ACC112 (cell line): ENCODE measurements around the gene LEFTY1.

Experiments used
- H2AFZ ChIP-seq: fragments of 200-600 bp; sonication (generic); one replicate; pipeline ENCODE4 v1.6.0; 2017; ENCODE audit warnings: antibody characterized with exemption, low read length; ENCODE audit not compliant: unreplicated experiment
- H3K27ac ChIP-seq: fragments of 200-600 bp; sonication (generic); 2 replicates; pipeline ENCODE4 v1.5.1; 2014; ENCODE audit warnings: low read depth, mild to moderate bottlenecking, antibody characterized with exemption, low read length, moderate library complexity
- H3K27me3 ChIP-seq: fragments of 200-600 bp; sonication (generic); 2 replicates; pipeline ENCODE4 v1.6.1; 2014; ENCODE audit warnings: mild to moderate bottlenecking, antibody characterized with exemption, low read length, moderate library complexity, mixed read lengths; ENCODE audit not compliant: insufficient read depth
- H3K36me3 ChIP-seq: fragments of 200-600 bp; sonication (generic); 2 replicates; pipeline ENCODE4 v1.6.1; 2016; ENCODE audit warnings: mild to moderate bottlenecking, antibody characterized with exemption, low read length, moderate library complexity, mixed read lengths; ENCODE audit not compliant: insufficient read depth
- H3K4me1 ChIP-seq: fragments of 200-600 bp; sonication (generic); one replicate; pipeline ENCODE4 v1.6.1; 2016; ENCODE audit warnings: low read length, mixed read lengths; ENCODE audit not compliant: insufficient read depth, unreplicated experiment, control insufficient read depth
- H3K4me3 ChIP-seq: fragments of 200-600 bp; sonication (generic); 2 replicates; pipeline ENCODE4 v1.5.1; 2014; ENCODE audit warnings: mild to moderate bottlenecking, low read depth, low read length
- H3K79me2 ChIP-seq: fragments of 200-600 bp; sonication (generic); one replicate; pipeline ENCODE4 v1.6.0; 2016; ENCODE audit warnings: low read length; ENCODE audit not compliant: control insufficient read depth, unreplicated experiment, insufficient read depth

The LEFTY1 gene

GRCh38 chr1:225870911-225871310 lies 18.0 kb downstream of the LEFTY1 start:
- Histone ChIP-seq H3K4me3 (no peak overlapping the region), H2AFZ (no peak overlapping the region), H3K36me3 (0 out of 2 replicates have a peak, but pooled peaks cover 9% of the 10 kb centered on the region), H3K27ac (no peak overlapping the region), H3K79me2 (no peaks in the 10 kb centered on the region), H3K27me3 (no peaks in the 10 kb centered on the region), H3K4me1 (peaks cover 28% of the 10 kb centered on the region)

- Histone ChIP-seq H3K36me3 (0 out of 2 replicates have a peak, but pooled peaks cover 14% of the 10 kb centered on the region), H3K27me3 (no peaks in the 10 kb centered on the region), H3K27ac (no peak overlapping the region), H3K4me1 (peaks cover 39% of the 10 kb centered on the region), H3K79me2 (no peaks in the 10 kb centered on the region), H3K4me3 (no peak overlapping the region), H2AFZ (no peak overlapping the region)
Measured at GRCh38 chr1:225868631-225869330, 20.2 kb downstream of the LEFTY1 start.

GRCh38 chr1:225866981-225867380 lies 22.0 kb downstream of the LEFTY1 start:
- Histone ChIP-seq H3K27me3 (no peaks in the 10 kb centered on the region), H3K4me3 (no peak overlapping the region), H3K4me1 (peaks cover 41% of the 10 kb centered on the region)

GRCh38 chr1:225866061-225866837 lies 22.7 kb downstream of the LEFTY1 start:
- H3K27ac ChIP-seq, result peak overlapping the region; percentile 48; the same call in 1 of the 2 replicates
- no peak overlapping the region for H2AFZ ChIP-seq
- H3K36me3 ChIP-seq, result peaks cover 25% of the 10 kb centered on the region; the same call in 1 of the 2 replicates
- H3K27me3 ChIP-seq, result no peaks in the 10 kb centered on the region
- no peaks in the 10 kb centered on the region for H3K79me2 ChIP-seq
- no peak overlapping the region for H3K4me3 ChIP-seq
- peaks cover 33% of the 10 kb centered on the region for H3K4me1 ChIP-seq

More at GRCh38 chr1:225866981-225867380, 22.0 kb downstream of the LEFTY1 start:
- no peaks in the 10 kb centered on the region for H3K79me2 ChIP-seq
- no peak overlapping the region for H2AFZ ChIP-seq
- H3K27ac ChIP-seq, result no peak overlapping the region
- H3K36me3 ChIP-seq, result 0 out of 2 replicates have a peak, but pooled peaks cover 18% of the 10 kb centered on the region

GRCh38 chr1:225865514-225865913 lies 23.4 kb downstream of the LEFTY1 start:
- H3K4me3 ChIP-seq, result no peak overlapping the region
- peak overlapping the region; percentile 48; the same call in 1 of the 2 replicates for H3K27ac ChIP-seq
- no peaks in the 10 kb centered on the region for H3K79me2 ChIP-seq

GRCh38 chr1:225863167-225863566 lies 25.8 kb downstream of the LEFTY1 start:
- no peak overlapping the region for H3K27ac ChIP-seq
- no peaks in the 10 kb centered on the region for H3K79me2 ChIP-seq
- H2AFZ ChIP-seq, result no peak overlapping the region
- H3K36me3 ChIP-seq, result peaks cover 25% of the 10 kb centered on the region; the same call in 1 of the 2 replicates
- H3K4me3 ChIP-seq, result no peak overlapping the region
- no peaks in the 10 kb centered on the region for H3K27me3 ChIP-seq
- H3K4me1 ChIP-seq, result peaks cover 26% of the 10 kb centered on the region

More at GRCh38 chr1:225865514-225865913, 23.4 kb downstream of the LEFTY1 start:
- Histone ChIP-seq H3K36me3 (peaks cover 26% of the 10 kb centered on the region; the same call in 1 of the 2 replicates), H2AFZ (no peak overlapping the region), H3K27me3 (no peaks in the 10 kb centered on the region), H3K4me1 (peaks cover 26% of the 10 kb centered on the region)

GRCh38 chr1:225862581-225862950 lies 26.4 kb downstream of the LEFTY1 start:
- Histone ChIP-seq H3K36me3 (peaks cover 25% of the 10 kb centered on the region; the same call in 1 of the 2 replicates), H3K27ac (no peak overlapping the region)

GRCh38 chr1:225861834-225862580 lies 26.9 kb downstream of the LEFTY1 start:
- H3K4me1 ChIP-seq, result peaks cover 25% of the 10 kb centered on the region
- no peak overlapping the region for H3K4me3 ChIP-seq
- H2AFZ ChIP-seq, result no peak overlapping the region
- H3K27me3 ChIP-seq, result no peaks in the 10 kb centered on the region
- no peaks in the 10 kb centered on the region for H3K79me2 ChIP-seq
- H3K27ac ChIP-seq, result no peak overlapping the region
- H3K36me3 ChIP-seq, result peaks cover 25% of the 10 kb centered on the region; the same call in 1 of the 2 replicates

More at GRCh38 chr1:225862581-225862950, 26.4 kb downstream of the LEFTY1 start:
- H3K4me1 ChIP-seq, result peaks cover 26% of the 10 kb centered on the region
- no peaks in the 10 kb centered on the region for H3K27me3 ChIP-seq
- H2AFZ ChIP-seq, result no peak overlapping the region
- H3K4me3 ChIP-seq, result no peak overlapping the region
- no peaks in the 10 kb centered on the region for H3K79me2 ChIP-seq

- H3K27ac ChIP-seq, result no peak overlapping the region
- peaks cover 15% of the 10 kb centered on the region for H3K4me1 ChIP-seq
- no peak overlapping the region for H3K4me3 ChIP-seq
- H3K36me3 ChIP-seq, result peaks cover 25% of the 10 kb centered on the region; the same call in 1 of the 2 replicates
- no peaks in the 10 kb centered on the region for H3K27me3 ChIP-seq
- no peak overlapping the region for H2AFZ ChIP-seq
- H3K79me2 ChIP-seq, result no peaks in the 10 kb centered on the region
Measured at GRCh38 chr1:225860876-225861441, 28.0 kb downstream of the LEFTY1 start.

- H3K36me3 ChIP-seq, result peaks cover 20% of the 10 kb centered on the region; the same call in 1 of the 2 replicates
- H3K4me1 ChIP-seq, result peaks cover 9% of the 10 kb centered on the region
- H3K27ac ChIP-seq, result no peak overlapping the region
- H2AFZ ChIP-seq, result no peak overlapping the region
- no peaks in the 10 kb centered on the region for H3K27me3 ChIP-seq
- no peak overlapping the region for H3K4me3 ChIP-seq
- no peaks in the 10 kb centered on the region for H3K79me2 ChIP-seq
Measured at GRCh38 chr1:225860107-225860506, 28.8 kb downstream of the LEFTY1 start.
